GM18517 (cell line): Measurements from ENCODE around the gene ZFYVE21.

Experiments used
- ATAC-seq: cut with Tn5 transposase; IDR thresholded peaks from one replicate; pipeline ENCODE4 v1.9.1; 2021; ENCODE audit warnings: mild to moderate bottlenecking, moderate library complexity; ENCODE audit not compliant: unreplicated experiment

Gene ZFYVE21

DNA sequence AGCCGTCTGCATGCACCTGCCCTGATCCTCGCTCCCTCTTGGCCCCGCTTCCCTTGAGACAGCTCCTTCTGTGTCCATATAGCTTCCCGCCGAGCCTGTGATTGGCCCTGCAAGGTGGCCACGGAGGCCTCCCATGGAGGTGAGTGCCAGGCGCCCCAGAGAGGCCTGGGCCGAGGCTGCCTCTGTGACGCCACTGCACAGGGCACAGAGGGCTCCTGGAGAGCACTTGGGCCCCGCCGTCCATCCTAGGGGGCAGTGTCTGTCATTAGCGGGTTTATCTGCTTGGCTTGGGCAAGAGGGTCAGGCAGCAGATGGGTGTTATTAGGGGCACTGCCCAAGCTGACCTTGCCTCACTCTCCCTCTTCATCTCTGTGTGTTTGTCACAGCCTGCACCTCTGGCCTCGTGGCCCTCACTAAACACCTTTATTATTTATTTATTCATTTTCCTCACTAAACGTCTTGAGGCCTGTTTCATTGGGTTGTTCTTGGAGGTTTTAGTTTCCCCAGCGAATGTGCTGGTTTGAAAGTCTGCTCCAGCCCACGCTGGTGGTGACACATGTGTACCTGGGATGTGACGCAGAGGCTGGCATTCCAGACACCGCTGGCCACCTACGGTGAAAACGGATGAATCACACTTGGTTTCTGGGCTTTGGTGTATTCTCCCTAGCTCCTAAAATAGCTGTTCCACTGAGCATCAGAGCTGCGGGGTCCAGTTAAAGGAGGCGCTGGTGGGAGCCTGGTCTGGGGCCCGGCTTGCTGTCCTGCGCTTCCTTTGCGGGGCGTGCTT lies 5.9 kb downstream of the ZFYVE21 start:
- ATAC-seq: no peak

DNA sequence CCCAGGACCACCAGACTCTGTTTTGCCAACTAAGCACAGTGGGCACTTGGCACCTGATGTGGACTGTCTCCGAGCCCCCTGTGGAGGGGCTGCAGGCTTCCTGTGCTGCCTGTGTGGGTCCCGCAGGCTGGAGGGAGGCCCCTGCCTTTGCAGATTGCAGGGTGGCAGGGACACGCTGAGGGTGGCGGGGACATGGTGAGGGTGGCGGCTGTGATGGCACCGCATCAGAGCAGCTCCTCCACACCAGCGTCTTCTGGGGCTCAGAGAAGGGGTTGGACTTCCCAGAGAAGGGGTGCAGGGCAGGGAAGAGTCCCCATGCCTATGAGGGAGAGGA lies 8.1 kb downstream of the ZFYVE21 start:
- ATAC-seq: no peak

DNA sequence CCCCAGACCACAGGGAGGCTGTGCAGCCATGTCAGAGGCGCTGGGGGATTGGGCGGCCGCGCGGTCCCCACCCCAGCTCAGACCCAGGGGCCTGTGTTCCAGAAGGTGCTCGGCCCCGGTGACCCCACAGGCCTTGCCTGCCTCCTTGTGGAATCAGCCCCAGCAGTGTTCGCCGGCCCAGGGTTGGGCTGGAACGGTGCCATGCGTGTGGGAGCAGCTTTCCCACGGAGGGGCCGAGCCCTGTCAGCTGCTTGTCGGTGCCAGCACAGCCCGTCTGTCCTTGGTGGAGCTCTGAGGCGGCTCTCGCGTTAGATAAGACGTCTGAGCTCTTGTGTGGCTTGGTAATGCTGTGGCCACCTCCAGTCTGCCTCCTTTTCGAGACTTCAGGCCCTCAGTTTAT lies 8.5 kb downstream of the ZFYVE21 start:
- ATAC-seq: no peak

DNA sequence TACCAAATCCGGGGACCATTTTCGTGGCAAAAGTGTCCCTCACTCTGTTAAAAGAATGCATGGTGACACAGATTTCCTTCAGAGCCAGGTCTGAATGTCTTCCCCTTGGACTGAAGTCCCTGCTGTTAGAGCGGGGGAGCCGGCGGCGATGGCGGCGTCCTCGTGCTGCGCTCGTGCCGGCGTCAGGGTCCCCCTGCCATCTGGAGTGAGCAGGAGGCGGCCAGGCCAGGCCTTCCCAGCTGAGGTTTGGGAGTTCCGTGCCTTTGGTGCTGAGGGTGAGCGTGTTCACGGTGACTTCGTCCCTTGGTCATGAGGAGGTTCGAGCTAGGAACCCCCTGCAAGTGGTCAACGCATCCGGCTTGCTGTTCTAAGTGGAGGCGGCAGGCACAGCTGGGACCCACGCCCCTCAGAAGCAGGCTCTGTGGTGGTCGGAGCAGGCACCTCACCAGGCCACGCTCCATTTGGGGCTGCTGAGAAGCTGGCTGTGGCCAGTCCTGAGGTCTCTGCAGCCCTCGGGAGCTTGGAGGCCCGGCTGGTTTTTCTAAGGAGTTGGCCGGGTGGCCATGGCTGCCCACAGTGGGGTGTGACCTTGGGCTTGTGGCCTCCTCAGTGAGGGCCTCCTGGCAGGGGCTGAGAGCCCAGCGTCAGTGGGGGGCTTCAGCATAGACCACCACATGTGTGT lies 9.5 kb downstream of the ZFYVE21 start:
- no peak for ATAC-seq

DNA sequence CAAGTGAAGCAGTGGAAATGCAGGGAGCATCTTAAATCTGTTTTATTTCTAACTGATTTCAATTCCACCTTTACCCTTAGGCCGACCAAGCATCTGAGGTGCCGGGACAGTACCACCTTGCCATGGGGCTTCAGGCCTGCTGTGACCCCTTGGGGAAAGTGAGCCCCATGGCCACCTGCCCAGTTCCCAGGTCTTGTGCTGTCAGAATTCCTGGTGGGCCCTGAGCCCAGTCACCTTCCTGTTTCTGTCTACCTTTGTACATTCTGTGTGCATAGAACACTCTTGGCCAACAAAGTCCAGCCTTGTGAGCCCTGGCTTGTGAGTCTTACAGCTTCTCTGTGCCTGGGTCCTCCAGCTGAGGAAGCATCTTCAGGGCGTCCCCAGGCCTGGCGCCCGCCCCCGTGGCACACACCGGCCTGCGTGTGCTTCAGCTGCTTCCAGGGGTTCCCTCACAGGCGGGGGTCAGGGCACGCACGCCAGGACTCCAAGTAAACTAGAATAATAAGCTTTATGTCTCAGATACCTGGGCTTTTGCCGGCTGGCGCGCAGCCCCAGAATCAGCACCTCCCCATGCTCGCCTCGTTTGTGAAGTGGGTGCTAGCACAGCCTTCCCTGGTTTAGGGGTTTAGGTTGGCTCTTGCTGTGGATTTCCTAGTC lies 10.3 kb downstream of the ZFYVE21 start:
- no peak for ATAC-seq

DNA sequence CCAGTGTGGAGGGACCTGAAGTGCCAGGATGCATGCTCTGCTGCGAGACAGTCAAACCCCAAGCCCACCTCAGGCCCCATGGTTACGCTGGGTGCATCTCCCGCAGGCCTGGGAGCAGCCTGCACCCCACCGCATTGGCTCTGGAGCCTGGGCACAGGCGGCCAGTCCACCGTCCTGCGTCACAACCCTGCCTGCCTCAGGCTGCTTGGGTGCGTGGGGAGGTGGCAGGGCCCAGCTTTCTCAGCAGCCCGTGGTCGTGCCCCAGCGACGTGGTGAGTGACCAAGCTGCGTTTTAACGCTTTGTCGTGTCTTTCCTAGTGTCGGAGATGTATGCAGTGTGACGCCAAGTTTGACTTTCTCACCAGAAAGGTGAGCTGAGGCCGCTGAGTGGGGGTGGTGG lies 10.9 kb downstream of the ZFYVE21 start:
- no peak for ATAC-seq

DNA sequence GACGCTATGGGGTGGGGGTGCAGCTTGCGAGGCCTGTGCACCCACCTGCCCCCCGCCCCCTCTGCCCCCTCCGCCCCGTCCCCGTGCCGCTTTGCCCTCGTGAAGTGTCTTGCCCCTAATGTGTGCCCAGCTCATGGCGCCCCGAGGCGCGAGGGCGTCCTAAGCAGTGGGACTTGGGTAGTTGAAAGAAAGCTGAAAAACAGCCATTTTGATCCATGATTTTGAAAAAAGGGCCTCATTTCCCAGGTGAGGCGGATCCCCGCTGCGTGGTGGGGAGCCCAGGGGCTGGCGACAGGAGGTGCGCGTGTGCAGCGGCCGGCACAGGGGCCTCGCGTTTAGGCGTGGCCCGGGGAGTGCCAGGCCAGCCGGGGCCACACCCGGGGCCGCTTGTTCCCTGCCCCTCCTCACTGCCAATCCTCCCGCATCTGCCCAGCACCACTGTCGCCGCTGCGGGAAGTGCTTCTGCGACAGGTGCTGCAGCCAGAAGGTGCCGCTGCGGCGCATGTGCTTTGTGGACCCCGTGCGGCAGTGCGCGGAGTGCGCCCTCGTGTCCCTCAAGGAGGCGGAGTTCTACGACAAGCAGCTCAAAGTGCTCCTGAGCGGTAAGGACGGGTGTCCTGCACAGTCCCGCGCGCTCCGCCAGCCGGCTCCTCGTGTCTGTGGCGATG lies 11.8 kb downstream of the ZFYVE21 start:
- no peak for ATAC-seq

DNA sequence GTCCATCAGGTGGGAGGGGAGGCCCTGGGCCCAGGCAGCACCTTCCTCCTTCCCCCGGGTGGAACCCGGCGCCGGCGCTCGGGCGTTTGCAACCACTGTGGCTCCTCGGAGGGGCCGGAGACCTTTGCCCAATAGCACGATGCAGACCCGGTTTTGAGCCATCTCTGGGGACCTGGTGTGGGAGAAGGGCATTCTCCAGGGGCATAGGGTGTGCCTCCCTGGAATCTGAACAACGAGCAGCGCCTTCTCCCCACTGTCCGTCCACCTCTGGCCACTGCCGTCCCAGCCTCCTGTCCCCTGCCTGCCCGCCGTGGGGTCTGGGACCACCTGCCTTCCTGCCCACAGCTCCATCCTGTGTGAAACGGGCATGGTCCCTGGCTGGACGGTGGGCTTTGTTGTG lies 12.5 kb downstream of the ZFYVE21 start:
- no peak for ATAC-seq

DNA sequence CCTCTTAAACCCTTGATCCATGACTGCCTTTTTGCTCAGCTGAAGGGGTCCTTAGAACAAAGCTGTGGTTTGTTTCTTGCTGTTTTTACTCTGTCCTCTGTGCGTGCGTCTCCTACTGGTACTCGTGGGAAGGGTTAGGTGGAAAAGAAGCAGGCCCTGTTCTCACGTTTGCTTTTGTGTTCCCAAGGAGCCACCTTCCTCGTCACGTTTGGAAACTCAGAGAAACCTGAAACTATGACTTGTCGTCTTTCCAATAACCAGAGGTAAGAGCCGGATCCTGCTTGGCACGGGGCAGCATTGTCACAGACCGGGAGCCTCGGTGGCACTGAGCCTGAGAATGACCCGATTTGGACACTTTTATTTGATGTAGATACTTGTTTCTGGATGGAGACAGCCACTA lies 13.1 kb downstream of the ZFYVE21 start:
- ATAC-seq: no peak

DNA sequence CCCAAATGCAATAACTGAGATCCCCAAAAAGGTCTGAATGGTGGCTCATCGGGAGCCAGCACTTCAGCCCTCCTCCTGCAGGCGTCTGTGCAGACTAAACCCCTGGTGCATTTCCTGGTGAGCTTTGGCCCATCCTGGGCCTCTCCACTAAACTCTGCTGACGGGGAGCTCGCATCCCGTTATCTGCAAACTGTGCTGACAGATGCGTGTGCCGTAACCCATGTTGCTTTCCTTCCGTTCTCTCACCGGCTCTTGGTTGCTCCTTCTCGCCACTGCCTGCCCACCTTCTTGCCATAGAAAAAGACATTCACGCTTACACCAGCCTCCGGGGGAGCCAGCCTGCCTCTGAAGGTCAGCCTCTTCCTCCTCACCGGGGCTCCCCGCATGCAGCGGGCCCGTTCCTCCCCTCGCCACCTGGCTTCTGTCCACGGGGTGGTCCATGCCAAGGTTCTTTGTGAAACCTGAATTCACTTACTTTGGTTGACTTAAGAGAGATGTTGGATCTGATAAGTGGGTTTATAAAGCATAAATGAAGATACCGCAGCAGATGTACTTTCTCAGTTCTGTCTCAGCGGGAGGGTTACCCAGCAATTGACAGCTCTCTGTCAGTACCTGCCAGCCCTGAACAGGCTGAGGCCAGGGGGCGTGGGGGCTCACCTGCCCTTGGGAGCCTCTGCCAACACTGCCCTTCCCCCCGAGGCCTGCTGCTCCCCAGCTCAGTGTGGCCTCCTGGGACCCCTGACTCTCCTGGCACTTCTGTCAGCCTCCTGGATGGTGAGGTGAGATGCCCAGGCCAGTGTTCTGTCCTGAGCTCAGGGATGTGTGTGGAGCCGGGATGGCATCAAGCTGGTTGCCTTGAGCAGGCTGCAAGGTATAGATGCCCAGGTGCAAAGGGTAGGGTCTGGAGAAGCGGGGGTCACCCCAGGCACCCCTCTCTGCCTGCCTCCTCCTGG lies 14.2 kb downstream of the ZFYVE21 start:
- ATAC-seq: no peak

DNA sequence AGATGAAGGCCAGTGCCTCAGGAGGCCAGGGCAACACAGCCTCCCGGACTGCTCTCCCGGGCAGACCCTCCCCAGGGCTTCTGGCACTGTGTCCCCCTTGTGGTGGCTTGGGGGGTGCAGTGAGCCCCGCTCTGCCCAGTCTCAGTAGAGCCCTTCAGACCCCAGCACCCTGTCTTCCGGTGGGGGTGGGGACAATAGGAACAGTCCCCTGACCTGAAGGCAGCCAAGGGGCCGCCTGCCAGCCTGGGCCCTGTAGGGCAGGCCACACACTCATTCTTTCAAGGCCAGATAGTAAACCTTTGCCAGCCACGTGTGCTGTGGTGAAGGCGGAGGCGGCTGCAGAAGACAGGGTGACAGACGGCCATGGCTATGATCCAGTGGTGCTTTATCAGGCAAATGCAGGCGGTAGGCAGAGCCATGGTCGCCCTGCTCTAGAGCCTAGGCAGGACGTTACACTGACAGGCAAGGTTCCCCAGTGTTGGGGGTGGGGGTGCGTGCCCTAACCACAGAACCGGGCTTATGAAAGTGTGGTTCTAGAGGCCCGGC lies 15.0 kb downstream of the ZFYVE21 start:
- ATAC-seq: no peak

DNA sequence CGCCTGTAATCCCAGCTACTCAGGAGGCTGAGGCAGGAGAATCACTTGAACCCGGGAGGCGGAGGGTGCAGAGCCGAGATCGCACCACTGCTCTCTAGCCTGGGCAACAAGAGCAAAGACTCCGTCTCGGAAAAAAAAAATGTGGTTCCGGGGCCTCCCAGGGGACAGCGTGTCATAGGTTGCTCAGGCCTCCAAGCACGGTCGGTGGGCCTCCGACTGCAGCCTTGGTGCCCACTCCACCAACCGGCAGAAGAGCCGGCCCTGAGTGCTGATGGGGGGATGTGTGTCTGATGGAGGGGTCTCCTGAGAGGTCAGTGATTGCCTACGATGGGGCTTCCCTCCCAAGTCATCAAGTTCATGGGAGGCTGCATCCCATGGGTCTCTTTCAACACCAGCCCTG lies 15.9 kb downstream of the ZFYVE21 start:
- no peak for ATAC-seq

DNA sequence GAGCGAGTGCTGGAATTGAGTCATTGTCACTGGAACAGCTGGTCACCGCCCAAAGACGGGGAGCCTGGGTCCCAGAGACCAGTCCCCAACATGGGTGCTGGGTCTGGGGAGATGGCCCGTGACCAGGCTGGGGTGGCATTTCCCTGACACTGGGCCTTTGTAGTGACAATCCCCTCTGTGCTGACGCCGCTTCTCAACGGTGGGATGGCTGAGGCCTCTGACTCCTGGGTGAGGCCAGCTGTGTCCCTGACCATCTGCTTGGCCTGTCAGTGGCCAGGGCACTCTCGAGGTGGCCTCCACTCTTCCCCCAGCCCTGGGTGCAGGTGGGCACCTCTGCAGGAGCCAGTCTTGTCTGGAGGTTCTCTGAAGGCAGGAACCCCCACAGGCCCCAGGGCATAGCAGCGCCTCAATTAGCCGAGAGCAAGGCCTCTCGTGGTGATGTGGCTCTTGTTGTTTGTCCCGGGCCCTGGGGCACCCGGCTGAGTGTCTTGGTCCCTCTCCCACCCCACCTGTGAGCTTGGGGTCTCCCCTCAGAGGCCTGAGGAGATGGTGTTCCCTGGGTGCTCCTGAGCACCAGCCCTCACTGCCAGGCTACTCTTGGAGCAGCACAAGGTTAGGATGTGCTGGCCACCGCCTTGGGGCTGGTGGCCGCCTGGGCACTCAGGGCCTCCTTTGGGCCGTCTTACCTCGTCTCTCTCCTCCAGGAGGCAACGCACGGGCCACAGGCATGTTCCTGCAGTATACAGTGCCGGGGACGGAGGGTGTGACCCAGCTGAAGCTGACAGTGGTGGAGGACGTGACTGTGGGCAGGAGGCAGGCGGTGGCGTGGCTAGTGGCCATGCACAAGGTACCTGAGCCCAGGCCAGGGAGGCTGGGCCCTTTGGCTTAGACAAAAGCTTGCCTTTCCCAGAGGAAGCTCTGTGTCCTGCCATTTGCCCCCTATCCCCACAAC lies 16.6 kb downstream of the ZFYVE21 start:
- ATAC-seq: no peak

DNA sequence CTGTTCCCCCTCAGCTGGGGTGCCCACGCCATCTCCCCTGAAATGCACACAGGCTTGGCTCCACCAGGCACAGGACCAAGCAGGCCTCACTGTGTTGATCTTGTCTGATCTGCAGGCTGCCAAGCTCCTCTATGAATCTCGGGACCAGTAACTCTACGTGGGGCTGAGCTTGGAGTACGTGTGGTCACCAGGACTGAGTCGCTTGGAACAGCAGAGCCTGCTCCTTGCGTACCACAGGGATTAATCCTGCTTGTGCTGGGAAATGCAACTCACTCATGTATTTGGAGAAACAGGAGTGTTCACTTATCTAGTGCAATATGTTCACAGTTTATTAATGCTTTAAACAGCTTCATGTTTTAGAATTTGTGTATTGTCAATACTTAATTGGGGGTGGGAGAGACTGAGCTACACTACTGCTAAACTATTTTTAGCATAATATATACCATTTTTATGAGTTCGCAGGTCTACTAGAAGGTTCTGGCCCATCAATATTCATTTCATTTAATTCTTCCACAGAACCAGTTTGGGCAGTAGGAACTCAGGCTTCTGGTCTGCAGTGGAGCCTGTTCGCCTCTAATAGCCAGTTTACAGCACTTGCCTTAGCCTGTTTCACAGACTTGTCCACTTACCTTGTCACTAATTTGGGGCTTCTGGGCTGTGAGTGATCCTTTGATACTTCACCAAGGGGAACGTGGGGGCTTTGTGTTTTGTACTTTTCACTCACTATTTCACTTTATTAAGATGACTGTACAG lies 17.4 kb downstream of the ZFYVE21 start:
- ATAC-seq: no peak

DNA sequence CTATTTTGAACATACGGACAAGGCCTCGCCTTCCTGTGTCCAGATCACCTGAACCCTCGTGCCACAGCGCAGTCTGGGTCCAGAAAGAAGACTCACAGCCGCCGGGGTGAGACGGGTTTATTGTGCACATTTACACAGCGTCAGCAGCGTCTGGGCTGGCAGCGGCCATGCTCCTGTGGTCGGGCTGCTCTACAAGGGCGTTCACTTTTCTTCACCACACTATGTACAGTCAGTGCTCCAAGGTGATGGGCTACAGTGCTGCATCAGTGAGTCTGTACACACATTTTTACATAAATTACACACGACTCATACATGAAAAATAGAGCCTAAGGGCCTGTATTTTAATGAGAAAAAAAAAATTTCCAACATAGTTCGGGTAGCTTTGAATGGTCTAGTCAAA lies 18.0 kb downstream of the ZFYVE21 start:
- ATAC-seq: no peak

DNA sequence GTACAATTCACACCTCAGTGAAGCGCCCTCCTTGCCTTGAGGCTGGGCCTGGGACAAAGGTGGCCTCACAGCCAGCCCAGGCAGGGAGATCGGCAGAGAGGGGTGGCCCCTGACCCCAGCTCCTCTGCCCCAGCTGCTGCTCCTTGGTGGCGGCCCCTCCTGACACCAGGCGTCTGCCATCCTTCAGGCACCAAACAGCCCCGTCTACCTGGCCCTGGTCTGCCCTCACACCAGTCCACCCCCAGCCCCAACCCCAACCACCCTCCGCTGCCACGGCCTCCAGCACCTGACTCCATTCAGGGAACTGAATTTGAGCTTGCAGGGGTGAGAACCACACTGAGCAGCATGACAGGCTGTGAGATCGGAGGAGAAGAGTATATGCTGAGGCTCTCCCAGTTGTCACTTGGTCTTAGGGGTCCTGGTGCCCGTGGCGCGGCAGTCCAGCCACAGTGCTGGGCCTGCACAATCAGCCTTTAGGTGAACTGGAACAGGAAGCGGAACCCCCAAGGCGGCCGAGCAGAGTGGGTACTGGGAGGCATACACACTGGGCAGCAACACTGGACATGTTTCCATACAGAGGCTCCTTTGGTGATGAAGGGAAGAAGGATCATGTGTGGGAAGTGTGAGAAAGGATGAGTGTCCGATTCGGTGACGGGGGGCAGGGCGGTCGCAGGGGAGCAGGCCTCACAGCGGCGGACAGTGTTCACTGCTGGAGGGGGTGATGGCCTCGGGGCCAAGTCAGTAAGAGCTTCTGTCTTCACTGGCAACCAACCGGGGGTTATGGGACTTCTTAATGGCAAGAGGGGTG lies 18.7 kb downstream of the ZFYVE21 start:
- ATAC-seq: no peak

DNA sequence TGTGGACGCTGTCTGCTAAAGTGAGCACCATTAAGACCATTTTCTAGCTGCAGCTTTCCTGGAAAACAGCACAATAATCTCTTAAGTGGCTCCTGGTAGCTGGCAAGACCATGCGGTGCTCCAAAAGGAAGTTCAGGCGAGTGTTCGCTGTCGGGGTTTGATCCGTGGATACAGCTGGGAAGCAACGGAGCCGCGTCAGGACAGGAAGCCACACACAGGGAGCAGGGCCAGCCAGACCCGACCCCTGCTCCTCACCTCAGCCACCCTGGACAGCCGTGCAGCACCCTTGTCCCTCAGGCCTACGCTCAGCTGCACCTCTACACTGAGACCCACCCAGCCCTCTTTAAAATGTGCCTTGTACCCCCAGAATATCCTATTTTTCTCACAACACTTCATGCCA lies 19.4 kb downstream of the ZFYVE21 start:
- ATAC-seq: no peak

DNA sequence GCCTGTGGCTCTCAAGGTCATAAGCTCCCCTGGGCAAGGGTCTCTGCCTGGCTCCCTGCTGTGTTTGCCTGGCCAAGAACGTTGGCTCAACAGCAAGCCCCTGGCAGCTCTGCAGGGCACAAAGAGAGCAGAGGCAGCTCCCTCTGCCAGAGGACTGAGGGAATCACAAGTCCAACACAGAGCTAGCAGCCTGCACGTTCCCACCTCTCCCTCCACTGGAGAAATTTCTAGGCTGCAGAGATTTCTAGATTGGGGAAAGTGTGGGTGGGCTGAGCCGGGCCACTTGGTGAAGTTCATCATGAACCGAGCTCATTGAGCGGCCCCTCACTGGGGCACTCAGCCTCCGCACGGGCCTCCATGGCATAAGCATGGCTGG lies 19.8 kb downstream of the ZFYVE21 start:
- no peak for ATAC-seq
